ENCODE results near the gene TPGS2. TPM values are rescaled to one million over a fixed set of nuclear protein-coding genes. Genes with fewer than 3 reads are reported as not detected.
"Not testable (repeated sequence)": the region's sequence is repeated elsewhere in the genome, so short reads cannot be mapped to it uniquely, and the experiment has no call there.

Gene TPGS2
- total and polyA plus RNA-seq, 2 of the 13 experiments (the other 11 are each of a cell fraction or from before 2014, with no cell fraction given): 73.3 to 137 TPM

- TF ChIP-seq, protein P1, sequence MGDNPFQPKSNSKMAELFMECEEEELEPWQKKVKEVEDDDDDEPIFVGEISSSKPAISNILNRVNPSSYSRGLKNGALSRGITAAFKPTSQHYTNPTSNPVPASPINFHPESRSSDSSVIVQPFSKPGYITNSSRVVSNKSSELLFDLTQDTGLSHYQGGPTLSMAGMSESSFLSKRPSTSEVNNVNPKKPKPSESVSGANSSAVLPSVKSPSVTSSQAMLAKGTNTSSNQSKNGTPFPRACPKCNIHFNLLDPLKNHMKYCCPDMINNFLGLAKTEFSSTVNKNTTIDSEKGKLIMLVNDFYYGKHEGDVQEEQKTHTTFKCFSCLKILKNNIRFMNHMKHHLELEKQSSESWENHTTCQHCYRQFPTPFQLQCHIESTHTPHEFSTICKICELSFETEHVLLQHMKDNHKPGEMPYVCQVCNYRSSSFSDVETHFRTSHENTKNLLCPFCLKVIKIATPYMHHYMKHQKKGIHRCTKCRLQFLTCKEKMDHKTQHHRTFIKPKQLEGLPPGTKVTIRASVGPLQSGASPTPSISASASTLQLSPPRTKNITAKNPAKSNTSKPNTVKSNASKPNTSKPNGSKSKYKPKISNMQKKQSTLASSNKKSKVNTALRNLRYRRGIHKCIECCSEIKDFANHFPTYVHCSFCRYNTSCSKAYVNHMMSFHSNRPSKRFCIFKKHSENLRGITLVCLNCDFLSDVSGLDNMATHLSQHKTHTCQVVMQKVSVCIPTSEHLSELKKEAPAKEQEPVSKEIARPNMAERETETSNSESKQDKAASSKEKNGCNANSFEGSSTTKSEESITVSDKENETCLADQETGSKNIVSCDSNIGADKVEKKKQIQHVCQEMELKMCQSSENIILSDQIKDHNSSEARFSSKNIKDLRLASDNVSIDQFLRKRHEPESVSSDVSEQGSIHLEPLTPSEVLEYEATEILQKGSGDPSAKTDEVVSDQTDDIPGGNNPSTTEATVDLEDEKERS (CRISPR knock-in tag; IDR thresholded peaks at IDR 0.05): peak; percentile 95; the same call in 1 of the 2 replicates
Measured at GRCh38 chr18:36828630-36829361, at the start of gene TPGS2, which contains the start of gene KIAA1328 (continued).

GRCh38 chr18:36873826-36874225 is 45.0 kb upstream of the TPGS2 start:
- H3K79me2 ChIP-seq (ENCODE audit: insufficient read depth, low read length); H3K4me2 ChIP-seq (ENCODE audit: low read depth, low read length); H2AFZ ChIP-seq (ENCODE audit: low read length); H3K36me3 ChIP-seq (replicated peaks in 1 of 2; ENCODE audit: control insufficient read depth in 1 of 2, insufficient read depth in 2 of 2, low read length in 2 of 2); intact Hi-C loops (cut with micrococcal nuclease; ENCODE audit: unreplicated experiment); H3K4me3 ChIP-seq (replicated peaks in 1 of 3; ENCODE audit: insufficient read depth in 1 of 3, low read depth in 2 of 3, low read length in 3 of 3); ATAC-seq; H3K27me3 ChIP-seq (ENCODE audit: control insufficient read depth in 1 of 2, insufficient read depth in 2 of 2, low read length in 2 of 2); CTCF ChIA-PET (ENCODE audit: low intra/inter-chr PET ratio, low total read pairs); H3K9me3 ChIP-seq (ENCODE audit: low read length); in situ Hi-C loops (cut with HindIII; ENCODE audit: extremely low pct_ligation_motif_present, low pct_unique_long_range_greater_than_20kb); H3K9ac ChIP-seq (ENCODE audit: insufficient read depth, low read depth, low read length); H3K4me1 ChIP-seq (ENCODE audit: insufficient read depth, low read length); FAIRE-seq; H4K20me1 ChIP-seq (ENCODE audit: insufficient read depth, low read length); BruUV-seq (replicated peaks); DNase-seq (ENCODE audit: low spot score); H3K27ac ChIP-seq (ENCODE audit: extremely low read length, insufficient read depth, low read length); POLR2A ChIA-PET: not testable (repeated sequence)

- Histone ChIP-seq H3K27ac (ENCODE audit: extremely low read length, insufficient read depth, low read length) (no peak overlapping the region), H3K4me1 (ENCODE audit: insufficient read depth, low read length) (no peaks in the 10 kb centered on the region), H4K20me1 (ENCODE audit: insufficient read depth, low read length) (no peaks in the 10 kb centered on the region), H3K36me3 (replicated peaks in 1 of 2; ENCODE audit: control insufficient read depth in 1 of 2, insufficient read depth in 2 of 2, low read length in 2 of 2) (no peaks in the 10 kb centered on the region), H3K79me2 (ENCODE audit: insufficient read depth, low read length) (no peaks in the 10 kb centered on the region), H3K4me2 (ENCODE audit: low read depth, low read length) (no peak overlapping the region), H3K27me3 (ENCODE audit: control insufficient read depth in 1 of 2, insufficient read depth in 2 of 2, low read length in 2 of 2) (no peaks in the 10 kb centered on the region), H2AFZ (ENCODE audit: low read length) (no peak overlapping the region), H3K9me3 (ENCODE audit: low read length) (no peaks in the 10 kb centered on the region), H3K4me3 (replicated peaks in 1 of 3; ENCODE audit: insufficient read depth in 1 of 3, low read depth in 2 of 3, low read length in 3 of 3) (no peak overlapping the region), H3K9ac (ENCODE audit: insufficient read depth, low read depth, low read length) (no peak overlapping the region)
- in situ Hi-C loops (cut with HindIII; ENCODE audit: extremely low pct_ligation_motif_present, low pct_unique_long_range_greater_than_20kb): no loop called here
- intact Hi-C loops (cut with micrococcal nuclease; ENCODE audit: unreplicated experiment): no loop called here
- no TSS peak for BruUV-seq (replicated peaks)
- ChIA-PET POLR2A (no interaction called here), CTCF (ENCODE audit: low intra/inter-chr PET ratio, low total read pairs) (no interaction called here)
- FAIRE-seq: no peak
- ATAC-seq: no peak
- DNase-seq (ENCODE audit: low spot score): no peak
- TF ChIP-seq ZSCAN31 (CRISPR knock-in tag; IDR thresholded peaks at IDR 0.05; ENCODE audit: low read depth) (no peak), NFKB2 (CRISPR knock-in tag; IDR thresholded peaks at IDR 0.05; ENCODE audit: borderline replicate concordance) (no peak), ZMYM2 (CRISPR knock-in tag; IDR thresholded peaks at IDR 0.05) (no peak), PRMT3 (CRISPR knock-in tag; IDR thresholded peaks at IDR 0.05; ENCODE audit: borderline replicate concordance, low read depth) (no peak), ATF7-NPFF (CRISPR knock-in tag; IDR thresholded peaks at IDR 0.05; ENCODE audit: low read depth) (no peak), RAD21 (CRISPR knock-in tag; IDR thresholded peaks at IDR 0.05) (no peak), TEF (CRISPR knock-in tag; IDR thresholded peaks at IDR 0.05) (no peak)
- TF ChIP-seq, protein P2, sequence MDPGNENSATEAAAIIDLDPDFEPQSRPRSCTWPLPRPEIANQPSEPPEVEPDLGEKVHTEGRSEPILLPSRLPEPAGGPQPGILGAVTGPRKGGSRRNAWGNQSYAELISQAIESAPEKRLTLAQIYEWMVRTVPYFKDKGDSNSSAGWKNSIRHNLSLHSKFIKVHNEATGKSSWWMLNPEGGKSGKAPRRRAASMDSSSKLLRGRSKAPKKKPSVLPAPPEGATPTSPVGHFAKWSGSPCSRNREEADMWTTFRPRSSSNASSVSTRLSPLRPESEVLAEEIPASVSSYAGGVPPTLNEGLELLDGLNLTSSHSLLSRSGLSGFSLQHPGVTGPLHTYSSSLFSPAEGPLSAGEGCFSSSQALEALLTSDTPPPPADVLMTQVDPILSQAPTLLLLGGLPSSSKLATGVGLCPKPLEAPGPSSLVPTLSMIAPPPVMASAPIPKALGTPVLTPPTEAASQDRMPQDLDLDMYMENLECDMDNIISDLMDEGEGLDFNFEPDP (CRISPR knock-in tag; conservative IDR thresholded peaks at IDR 0.05): no peak
Measured at GRCh38 chr18:36872329-36872728, 43.5 kb upstream of the TPGS2 start.
